Measurements from ENCODE around the gene TRAFD1.

DNA sequence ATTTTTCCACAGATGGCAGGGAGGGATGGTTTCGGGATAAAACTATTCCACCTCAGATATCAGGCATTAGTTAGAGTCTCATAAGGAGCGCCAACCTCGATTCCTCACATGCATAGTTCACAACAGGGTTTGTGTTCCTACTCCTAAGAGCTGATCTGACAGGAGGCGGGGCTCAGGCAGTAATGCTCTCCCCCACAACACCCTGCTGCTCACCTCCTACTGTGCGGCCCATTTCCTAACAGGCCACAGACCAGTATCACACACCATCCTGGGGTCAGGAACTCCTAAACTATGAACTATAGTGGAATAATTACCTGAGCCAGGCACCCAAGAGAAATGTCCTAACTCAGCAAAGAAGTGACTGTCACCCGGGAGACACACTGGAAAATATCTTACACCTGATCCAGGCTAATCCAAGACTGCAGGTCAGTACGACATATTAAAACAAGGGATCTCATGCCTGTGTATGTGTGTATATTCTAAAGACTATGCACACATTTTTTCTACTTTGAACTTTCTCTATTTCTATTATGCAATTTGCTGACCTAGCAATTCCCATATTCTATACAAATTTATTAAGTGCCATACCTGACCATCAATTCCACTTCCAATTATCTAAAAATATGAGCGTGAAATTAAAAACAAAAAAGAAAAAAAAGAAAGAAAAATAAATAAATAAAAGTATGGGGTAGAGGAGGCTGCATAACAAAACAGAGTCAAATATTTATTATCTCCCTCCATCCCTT lies 21.4 kb upstream of the TRAFD1 start:
- TF ChIP-seq YY1 (IDR thresholded peaks at IDR 0.05; ENCODE audit: insufficient read depth, insufficient read length) = no peak
- no peak for TF ChIP-seq ZNF274 (IDR thresholded peaks at IDR 0.05; ENCODE audit: low read depth, low read length)
- no peak for TF ChIP-seq SUZ12 (IDR thresholded peaks at IDR 0.05; ENCODE audit: extremely low read depth, insufficient read depth, insufficient read length)

All from NT2/D1 (cell line).